IMR-90 (cell line): Measurements from ENCODE around the gene WNT11. TPM values are rescaled to one million over a fixed set of nuclear protein-coding genes. Genes with fewer than 3 reads are reported as not detected.

Experiments used
- ATAC-seq: fragments of 200-7000 bp; cut with Tn5 transposase; 2 replicates; pipeline ENCODE4 v1.9.1; 2020; ENCODE audit warnings: low read depth, mild to moderate bottlenecking, moderate library complexity
- BruUV-seq: library from RNA; stranded (reverse); fragments of 400-500 nt; replicated peaks from 2 replicates; lab custom pipeline; 2021; lab: Mats Ljungman, UMichigan
- CTCF ChIA-PET: fragments of 300-600 bp; formaldehyde crosslinking; extraction: SDS; loops from one replicate; lab custom pipeline; 2021; ENCODE audit warnings: antibody characterized with exemption; lab: Yijun Ruan, JAX
- POLR2A ChIA-PET: fragments of 300-600 bp; sonication (Branson Sonifier 250); formaldehyde crosslinking; loops from one replicate; lab custom pipeline; 2022; ENCODE audit warnings: antibody characterized with exemption; ENCODE audit not compliant: unreplicated experiment; lab: Charles Lee
- DNase-seq: peaks from one replicate; pipeline ENCODE4 v3.0.0; 2013
- H2AFZ ChIP-seq: replicated peaks from 2 replicates; pipeline ENCODE3; 2013; ENCODE audit warnings: low read length, mild to moderate bottlenecking; ENCODE audit not compliant: poor library complexity
- H2AK5ac ChIP-seq: 2 replicates; pipeline ENCODE4 v1.6.1; 2013; ENCODE audit warnings: low read depth, low read length, inconsistent platforms
- H2AK9ac ChIP-seq: replicated peaks from 2 replicates; pipeline ENCODE3; 2013; ENCODE audit warnings: mild to moderate bottlenecking, low read depth, low read length, moderate library complexity; ENCODE audit not compliant: poor library complexity
- H2BK120ac ChIP-seq: 2 replicates; pipeline ENCODE4 v1.6.1; 2013; ENCODE audit warnings: low read depth, low read length, inconsistent platforms
- H2BK15ac ChIP-seq: 3 replicates; pipeline ENCODE4 v1.6.1; 2013; ENCODE audit warnings: low read depth, low read length, inconsistent platforms
- H2BK20ac ChIP-seq: 2 replicates; pipeline ENCODE4 v1.6.1; 2013; ENCODE audit warnings: low read depth, mild to moderate bottlenecking, inconsistent platforms, low read length, moderate library complexity
- H2BK5ac ChIP-seq: 2 replicates; pipeline ENCODE4 v1.6.1; 2013; ENCODE audit warnings: mild to moderate bottlenecking, low read depth, low read length, inconsistent platforms; ENCODE audit not compliant: poor library complexity, severe bottlenecking
- H3K14ac ChIP-seq: replicated peaks from 2 replicates; pipeline ENCODE4 v1.6.1; 2013; ENCODE audit warnings: low read depth, low read length, inconsistent platforms
- H3K18ac ChIP-seq: 2 replicates; pipeline ENCODE4 v1.6.1; 2013; ENCODE audit warnings: low read depth, low read length, control low read depth
- H3K23ac ChIP-seq: 2 replicates; pipeline ENCODE4 v1.6.1; 2013; ENCODE audit warnings: low read depth, low read length, inconsistent platforms
- H3K27ac ChIP-seq: 2 replicates; pipeline ENCODE4 v1.5.1; 2013; ENCODE audit warnings: mild to moderate bottlenecking, control low read depth, low read length; ENCODE audit not compliant: insufficient read depth
- H3K27me3 ChIP-seq: 2 replicates; pipeline ENCODE4 v1.6.1; 2013; ENCODE audit warnings: low read length; ENCODE audit not compliant: control insufficient read depth, insufficient read depth
- H3K36me3 ChIP-seq: 2 replicates; pipeline ENCODE4 v1.6.1; 2013; ENCODE audit warnings: low read length, mixed read lengths; ENCODE audit not compliant: control insufficient read depth, insufficient read depth
- H3K4ac ChIP-seq: 2 replicates; pipeline ENCODE4 v1.6.1; 2013; ENCODE audit warnings: low read depth, low read length, inconsistent platforms
- H3K4me1 ChIP-seq: 2 replicates; pipeline ENCODE4 v1.6.1; 2013; ENCODE audit warnings: low read length, mixed read lengths; ENCODE audit not compliant: control insufficient read depth, insufficient read depth
- H3K4me2 ChIP-seq: 2 replicates; pipeline ENCODE4 v1.6.1; 2013; ENCODE audit warnings: low read depth, mild to moderate bottlenecking, control low read depth, low read length, moderate library complexity
- H3K4me3 ChIP-seq: 2 replicates; pipeline ENCODE4 v1.5.1; 2013; ENCODE audit warnings: low read depth, mild to moderate bottlenecking, control low read depth, low read length, moderate library complexity; ENCODE audit not compliant: insufficient read depth
- H3K56ac ChIP-seq: 2 replicates; pipeline ENCODE4 v1.6.1; 2013; ENCODE audit warnings: low read length, inconsistent platforms; ENCODE audit not compliant: insufficient read depth; ENCODE audit errors: extremely low read depth
- H3K79me1 ChIP-seq, 2 experiments: 2 replicates each; pipeline ENCODE4 v1.6.1; 2013; ENCODE audit warnings: low read length in 2 of 2, inconsistent platforms in 1 of 2, low read depth in 1 of 2
- H3K9ac ChIP-seq: 2 replicates; pipeline ENCODE4 v1.6.1; 2013; ENCODE audit warnings: low read depth, low read length, control low read depth
- H3K9me1 ChIP-seq: 2 replicates; pipeline ENCODE4 v1.6.1; 2013; ENCODE audit warnings: low read length, inconsistent platforms; ENCODE audit not compliant: insufficient read depth
- H3K9me3 ChIP-seq: 2 replicates; pipeline ENCODE4 v1.6.1; 2013; ENCODE audit warnings: low read length; ENCODE audit not compliant: control insufficient read depth, insufficient read depth
- H4K20me1 ChIP-seq: 2 replicates; pipeline ENCODE4 v1.6.1; 2013; ENCODE audit warnings: low read length, inconsistent platforms; ENCODE audit not compliant: insufficient read depth
- H4K5ac ChIP-seq: 2 replicates; pipeline ENCODE4 v1.6.1; 2013; ENCODE audit warnings: mild to moderate bottlenecking, low read depth, low read length, control low read depth
- H4K8ac ChIP-seq, 2 experiments: 2 replicates each; pipeline ENCODE4 v1.6.1; 2013; ENCODE audit warnings: low read depth in 2 of 2, low read length in 2 of 2, control low read depth in 1 of 2, inconsistent platforms in 1 of 2
- H4K91ac ChIP-seq: 2 replicates; pipeline ENCODE4 v1.6.1; 2013; ENCODE audit warnings: low read depth, low read length, inconsistent platforms; ENCODE audit not compliant: insufficient read depth
- CHD1 ChIP-seq: IDR thresholded peaks from 2 replicates; pipeline ENCODE4 v1.6.1; 2012; ENCODE audit warnings: low read depth, low read length, improper control_type of control experiment
- MAFK ChIP-seq: IDR thresholded peaks from 2 replicates; pipeline ENCODE4 v1.6.1; 2012; ENCODE audit warnings: low read depth, low read length, improper control_type of control experiment
- MAZ ChIP-seq: IDR thresholded peaks from 2 replicates; pipeline ENCODE4 v1.6.1; 2012; ENCODE audit warnings: low read depth, mild to moderate bottlenecking, low read length, improper control_type of control experiment, moderate library complexity, borderline replicate concordance
- RFX5 ChIP-seq: IDR thresholded peaks from 2 replicates; pipeline ENCODE4 v1.8.0; 2012; ENCODE audit warnings: low read depth, mild to moderate bottlenecking, low read length, moderate library complexity
- SMC3 ChIP-seq: fragments of 150-350 bp; IDR thresholded peaks from 2 replicates; pipeline ENCODE4 v1.6.1; 2016; ENCODE audit warnings: low read depth, mild to moderate bottlenecking, antibody characterized with exemption, low read length, moderate library complexity
- WGBS, 2 experiments: methylation state at CpG; one replicate each; pipeline versions ENCODE4 v1.1.5 to v1.1.7; 2013; ENCODE audit warnings: missing lambda C conversion rate in 2 of 2; ENCODE audit not compliant: insufficient read length in 1 of 2; ENCODE audit errors: extremely low coverage in 2 of 2; 5-methylcytosine and 5-hydroxymethylcytosine counted together
- dilution Hi-C: fragments of 300-500 bp; cut with HindIII; formaldehyde crosslinking; loops from one replicate; pipeline ENCODE4 v1.14.3; 2018; ENCODE audit warnings: low sequenced_read_pairs; ENCODE audit not compliant: unreplicated experiment
- in situ Hi-C: fragments of 300-500 bp; cut with MboI; formaldehyde crosslinking; loops from 3 replicates; pipeline ENCODE4 v1.14.3; 2019; ENCODE audit warnings: low sequenced_read_pairs, inconsistent platforms, mixed read lengths
- intact Hi-C: fragments of 100-400 bp; cut with micrococcal nuclease; formaldehyde crosslinking; loops from 2 replicates; pipeline ENCODE4 v1.10.0; 2022
- polyA plus RNA-seq, 3 experiments: library from polyadenylated mRNA; depleted of rRNA; stranded (reverse); fragments of >200 nt; gene quantifications; 2 replicates each; pipeline ENCODE4 v1.2.3, GENCODE V29; 2012; ENCODE audit warnings: low replicate concordance in 1 of 3
- total RNA-seq: library from RNA; depleted of rRNA; stranded (reverse); fragments of >200 nt; gene quantifications from 2 replicates; pipeline ENCODE4 v1.2.3, GENCODE V29; 2012
- TF ChIP-seq, protein P1 (sequence below): fragments of 150-350 bp; IDR thresholded peaks from 2 replicates; pipeline ENCODE4 v1.6.1; 2017; ENCODE audit warnings: mild to moderate bottlenecking, antibody characterized with exemption, low read length, low read depth
- TF ChIP-seq, protein P2 (sequence below): fragments of 150-350 bp; IDR thresholded peaks from 2 replicates; pipeline ENCODE4 v1.6.1; 2016; ENCODE audit warnings: low read depth, mild to moderate bottlenecking, low read length, moderate library complexity, borderline replicate concordance

WNT11 gene
- total and polyA plus RNA-seq, 2 of the 4 experiments (the other 2 are of a cell fraction): 0.10 TPM; not detected in 1

DNA sequence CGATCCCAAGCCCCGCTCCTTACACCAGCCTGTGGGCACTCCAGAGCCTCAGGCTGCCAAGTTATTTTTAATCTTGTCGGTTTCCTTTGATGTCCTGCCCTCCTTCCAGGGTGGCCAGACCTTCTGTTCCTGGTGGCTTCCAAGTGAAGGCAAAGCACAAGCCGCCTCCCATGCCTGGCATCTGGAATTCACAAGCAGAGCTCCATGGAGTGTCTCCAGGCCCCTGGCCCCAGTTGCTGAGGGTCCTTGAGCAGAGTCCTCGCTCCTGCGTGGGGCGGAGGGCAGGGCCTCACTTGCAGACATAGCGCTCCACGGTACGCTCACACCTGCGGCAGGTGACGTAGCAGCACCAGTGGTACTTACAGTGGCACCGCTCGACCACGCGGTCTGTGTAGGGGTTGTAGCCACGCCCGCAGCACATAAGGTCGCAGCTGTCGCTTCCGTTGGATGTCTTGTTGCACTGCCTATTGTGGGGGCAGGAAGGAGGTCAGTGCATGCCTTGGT, 19.5 kb downstream of the WNT11 start:
- Histone ChIP-seq H3K14ac (no peak overlapping the region), H3K9me1 (no peaks in the 10 kb centered on the region), H2AFZ (no peak overlapping the region), H3K9ac (no peak overlapping the region), H4K20me1 (no peaks in the 10 kb centered on the region), H3K36me3 (no peaks in the 10 kb centered on the region), H2BK120ac (no peak overlapping the region), H3K79me1 (no peaks in the 10 kb centered on the region), H3K4me2 (no peak overlapping the region), H2BK15ac (no peak overlapping the region), H3K9me3 (no peaks in the 10 kb centered on the region), H3K18ac (no peak overlapping the region), H3K27me3 (peaks cover 15% of the 10 kb centered on the region), H3K4me3 (no peak overlapping the region), H2BK5ac (no peak overlapping the region), H2AK9ac (no peak overlapping the region), H3K56ac (no peak overlapping the region), H2AK5ac (no peak overlapping the region), H3K23ac (no peak overlapping the region), H3K27ac (no peak overlapping the region), H4K91ac (no peak overlapping the region), H3K4me1 (peaks cover 9% of the 10 kb centered on the region), H3K4ac (no peak overlapping the region), H2BK20ac (no peak overlapping the region), H4K8ac (no peak overlapping the region), H4K5ac (no peak overlapping the region)
- ChIA-PET CTCF (interaction anchor here (1.2 kb wide), 1 partner anchor 21 kb away, joined by 5 read pairs; no protein-coding TSS in a partner anchor), POLR2A (no interaction called here)
- DNase-seq (no peak), ATAC-seq (no peak)
- WGBS, 2 experiments: 85% methylated on average over 8 of the region's 21 CpGs; no CpG with 5 or more reads in 1 of the 2 experiments
- intact Hi-C loops: no loop called here
- no TSS peak for BruUV-seq
- in situ Hi-C loops: no loop called here
- dilution Hi-C loops: no loop called here
- TF ChIP-seq, protein P1, sequence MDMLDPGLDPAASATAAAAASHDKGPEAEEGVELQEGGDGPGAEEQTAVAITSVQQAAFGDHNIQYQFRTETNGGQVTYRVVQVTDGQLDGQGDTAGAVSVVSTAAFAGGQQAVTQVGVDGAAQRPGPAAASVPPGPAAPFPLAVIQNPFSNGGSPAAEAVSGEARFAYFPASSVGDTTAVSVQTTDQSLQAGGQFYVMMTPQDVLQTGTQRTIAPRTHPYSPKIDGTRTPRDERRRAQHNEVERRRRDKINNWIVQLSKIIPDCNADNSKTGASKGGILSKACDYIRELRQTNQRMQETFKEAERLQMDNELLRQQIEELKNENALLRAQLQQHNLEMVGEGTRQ: no peak
- no peak for TF ChIP-seq SMC3
- no peak for TF ChIP-seq MAFK
- TF ChIP-seq MAZ: no peak
- TF ChIP-seq, protein P2, sequence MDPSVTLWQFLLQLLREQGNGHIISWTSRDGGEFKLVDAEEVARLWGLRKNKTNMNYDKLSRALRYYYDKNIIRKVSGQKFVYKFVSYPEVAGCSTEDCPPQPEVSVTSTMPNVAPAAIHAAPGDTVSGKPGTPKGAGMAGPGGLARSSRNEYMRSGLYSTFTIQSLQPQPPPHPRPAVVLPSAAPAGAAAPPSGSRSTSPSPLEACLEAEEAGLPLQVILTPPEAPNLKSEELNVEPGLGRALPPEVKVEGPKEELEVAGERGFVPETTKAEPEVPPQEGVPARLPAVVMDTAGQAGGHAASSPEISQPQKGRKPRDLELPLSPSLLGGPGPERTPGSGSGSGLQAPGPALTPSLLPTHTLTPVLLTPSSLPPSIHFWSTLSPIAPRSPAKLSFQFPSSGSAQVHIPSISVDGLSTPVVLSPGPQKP: no peak
- no peak for TF ChIP-seq CHD1
- no peak for TF ChIP-seq RFX5
